NCI-H146 treated with DMSO at 0.1 percent for 48 hours (cell line): ENCODE results near the gene UNKL.
A peak's percentile ranks its signal among the peaks of the same experiment; 100 is the strongest.
"Not testable (repeated sequence)": the region's sequence is repeated elsewhere in the genome, so short reads cannot be mapped to it uniquely, and the experiment has no call there.

Experiments used
- DNase-seq: peaks from one replicate; lab custom pipeline; 2025; ENCODE audit not compliant: unreplicated experiment; lab: John Stamatoyannopoulos, UW

The UNKL gene

DNA sequence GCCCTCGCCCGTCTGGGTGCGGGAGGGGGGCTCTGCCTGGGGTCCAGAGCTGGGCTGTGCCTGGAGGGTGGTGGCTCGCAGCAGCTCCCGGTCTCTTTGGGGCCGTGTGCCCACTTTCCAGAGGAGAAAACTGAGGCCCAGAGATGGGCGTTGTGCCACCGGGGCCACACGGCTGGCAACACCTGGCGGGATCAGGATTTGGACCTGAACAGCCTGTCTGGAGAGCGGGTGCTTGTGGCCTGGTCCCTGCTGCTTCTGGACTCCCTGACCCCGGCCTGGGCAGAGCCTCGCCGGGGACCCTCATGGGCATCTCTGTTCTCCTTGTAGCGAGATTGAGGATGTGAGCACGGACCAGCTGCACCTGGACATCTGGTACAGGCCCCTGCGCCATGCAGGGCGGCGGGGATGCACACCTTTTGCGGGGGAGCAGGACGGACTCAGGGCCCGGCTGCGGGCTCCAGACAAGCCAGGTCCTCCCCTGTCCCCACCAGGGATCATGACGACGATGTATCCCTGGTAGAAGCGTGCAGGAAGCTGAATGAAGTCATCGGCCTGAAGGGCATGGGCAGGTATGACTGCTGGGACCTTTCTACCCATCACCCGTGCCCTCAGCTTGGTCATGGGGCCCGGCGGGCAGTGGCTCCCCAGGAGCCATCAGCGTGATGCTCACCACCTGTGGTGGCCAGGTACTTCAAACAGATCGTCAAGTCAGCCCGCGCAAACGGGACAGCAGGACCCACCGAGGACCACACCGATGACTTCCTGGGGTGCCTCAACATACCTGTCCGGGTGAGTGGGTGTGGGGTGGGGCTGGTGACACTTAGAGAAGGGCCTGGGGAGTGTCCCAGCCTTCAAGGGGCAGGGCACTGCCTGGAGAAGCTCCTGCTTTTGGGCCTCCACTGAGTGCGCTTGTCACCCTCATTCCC lies 72.7 kb downstream of the UNKL start:
- no peak for DNase-seq

DNA sequence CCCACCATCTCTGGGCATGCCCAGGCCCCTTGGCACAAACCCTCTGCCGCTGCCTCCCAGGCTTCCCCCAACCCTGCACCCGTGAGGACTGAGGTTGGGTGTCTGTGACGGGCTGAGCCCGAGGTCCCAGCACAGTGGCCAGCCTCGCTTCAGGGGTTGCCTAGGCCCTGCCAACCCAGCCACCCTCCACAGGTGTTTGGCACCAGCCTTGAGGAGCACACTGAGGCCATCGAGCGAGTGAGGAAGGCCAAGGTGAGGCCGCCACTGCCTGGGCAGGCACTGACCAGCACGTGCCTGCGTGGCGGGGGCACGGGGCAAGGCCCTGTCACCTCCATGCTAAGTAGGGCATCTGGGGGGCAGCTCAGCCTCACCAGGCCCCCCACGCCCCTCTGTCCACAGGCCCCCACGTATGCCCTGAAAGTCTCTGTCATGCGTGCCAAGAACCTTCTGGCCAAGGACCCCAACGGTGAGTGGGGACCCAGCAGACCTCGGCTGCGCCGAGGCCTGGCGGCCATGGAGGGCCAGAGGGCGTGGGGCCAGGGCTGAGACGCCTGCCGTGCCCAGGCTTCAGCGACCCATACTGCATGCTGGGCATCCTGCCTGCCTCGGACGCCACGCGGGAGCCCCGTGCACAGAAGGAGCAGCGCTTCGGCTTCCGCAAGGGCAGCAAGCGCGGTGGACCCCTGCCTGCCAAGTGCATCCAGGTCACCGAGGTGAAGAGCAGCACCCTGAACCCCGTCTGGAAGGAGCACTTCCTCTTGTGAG lies 73.6 kb downstream of the UNKL start:
- DNase-seq: no peak

DNA sequence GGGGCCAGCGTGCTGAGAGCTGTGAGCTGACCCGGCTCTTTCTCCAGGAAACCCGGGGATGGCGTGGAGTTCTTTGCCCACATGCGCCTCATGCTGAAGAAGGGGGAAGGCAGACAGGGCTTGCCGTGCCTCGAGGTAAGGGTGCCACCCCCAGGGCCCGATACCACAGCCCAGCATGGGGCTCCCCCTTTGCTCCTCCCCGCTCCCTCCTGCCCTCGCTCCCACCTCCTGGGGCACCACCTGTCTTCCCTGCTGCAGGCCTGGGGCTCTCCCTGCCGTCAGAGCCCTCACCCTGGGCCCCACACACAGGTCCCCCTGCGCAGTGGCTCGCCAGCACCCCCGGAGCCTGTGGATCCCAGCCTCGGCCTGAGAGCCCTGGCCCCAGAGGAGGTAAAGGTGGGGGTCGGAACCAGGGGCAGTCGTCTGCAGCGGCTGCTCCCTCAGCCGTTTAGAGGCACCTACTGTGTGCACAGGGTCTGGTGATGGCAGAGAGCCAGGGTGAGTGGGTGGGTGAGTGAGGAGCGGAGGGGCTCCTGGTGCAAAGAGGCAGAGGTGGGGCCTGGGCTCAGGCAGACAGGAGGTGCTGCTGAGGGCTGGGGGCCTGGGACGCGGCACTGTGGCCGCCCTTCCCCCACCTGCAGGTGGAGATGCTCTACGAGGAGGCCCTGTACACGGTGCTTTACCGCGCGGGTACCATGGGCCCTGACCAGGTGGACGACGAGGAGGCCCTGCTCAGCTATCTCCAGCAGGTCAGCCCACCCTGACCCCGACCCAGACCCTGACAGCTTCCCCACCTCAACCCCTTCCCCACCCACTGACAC lies 75.4 kb downstream of the UNKL start:
- DNase-seq: no peak

DNA sequence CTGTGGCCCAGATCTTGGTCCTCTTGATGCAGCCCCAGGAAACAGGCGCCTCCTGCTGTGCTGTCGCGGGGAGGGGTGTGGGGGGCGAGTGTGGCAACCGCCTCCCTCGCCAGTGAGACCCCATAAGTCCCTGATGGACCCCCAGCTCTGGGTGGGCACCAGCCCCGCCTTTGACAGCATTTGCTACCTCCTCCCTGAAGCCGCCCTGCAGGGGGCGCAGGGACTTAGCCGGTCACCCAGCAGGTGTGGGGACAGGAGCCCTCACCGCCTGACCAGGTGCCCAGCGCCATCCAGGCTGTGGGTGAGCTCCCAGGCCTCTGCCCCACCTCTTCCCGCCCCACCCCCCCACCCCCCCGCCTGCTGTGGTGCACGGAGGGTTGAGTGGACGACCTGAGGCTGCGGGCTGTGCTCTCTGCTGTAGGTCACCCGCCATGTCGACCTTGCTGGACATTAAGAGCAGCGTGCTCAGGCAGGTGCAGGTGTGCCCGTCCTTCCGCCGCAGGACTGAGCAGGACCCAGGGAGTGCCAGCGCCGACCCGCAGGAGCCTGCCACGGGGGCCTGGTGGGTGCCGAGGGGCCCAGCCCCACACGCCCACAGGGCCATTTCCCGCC lies 76.3 kb downstream of the UNKL start:
- DNase-seq: peak; percentile 32

DNA sequence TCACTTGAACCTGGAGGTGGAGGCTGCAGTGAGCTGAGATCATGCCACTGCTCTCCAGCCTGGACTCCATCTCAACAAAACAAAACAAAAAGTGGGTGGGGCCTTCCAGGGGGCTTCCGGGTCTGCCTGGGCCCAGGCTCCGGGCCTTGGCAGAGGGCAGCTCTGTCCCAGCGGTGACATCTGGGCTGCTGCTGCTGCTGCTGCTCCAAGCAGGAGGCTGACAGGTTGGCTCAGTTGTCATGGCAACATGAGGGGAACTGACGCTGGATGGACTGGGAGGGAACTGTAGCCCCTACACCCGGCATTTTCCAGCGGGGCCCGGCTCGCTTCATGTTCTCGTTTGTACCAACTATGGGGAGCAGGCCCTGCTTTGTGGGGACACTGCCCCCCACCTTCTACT lies 77.0 kb downstream of the UNKL start:
- no peak for DNase-seq

DNA sequence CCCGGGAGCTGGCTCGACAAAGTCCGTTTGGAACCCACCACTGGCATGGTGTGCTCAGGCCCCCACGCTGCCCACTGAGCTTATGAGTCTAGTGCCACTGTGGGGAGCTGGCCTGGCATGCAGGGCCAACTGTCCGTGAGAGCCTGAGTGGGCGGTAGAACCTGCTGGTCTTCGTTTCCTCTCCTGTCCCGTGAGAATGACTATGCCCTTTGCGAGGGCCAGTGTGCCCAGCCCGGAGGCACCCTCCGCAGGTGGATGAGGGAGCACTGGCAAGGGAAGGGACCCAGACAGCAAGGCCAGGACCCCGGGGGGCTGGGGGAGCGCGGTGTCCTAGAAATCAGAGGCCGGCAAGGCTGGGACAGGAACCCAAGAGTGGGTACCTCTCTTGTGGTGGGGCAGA lies 77.9 kb downstream of the UNKL start:
- DNase-seq: no peak

DNA sequence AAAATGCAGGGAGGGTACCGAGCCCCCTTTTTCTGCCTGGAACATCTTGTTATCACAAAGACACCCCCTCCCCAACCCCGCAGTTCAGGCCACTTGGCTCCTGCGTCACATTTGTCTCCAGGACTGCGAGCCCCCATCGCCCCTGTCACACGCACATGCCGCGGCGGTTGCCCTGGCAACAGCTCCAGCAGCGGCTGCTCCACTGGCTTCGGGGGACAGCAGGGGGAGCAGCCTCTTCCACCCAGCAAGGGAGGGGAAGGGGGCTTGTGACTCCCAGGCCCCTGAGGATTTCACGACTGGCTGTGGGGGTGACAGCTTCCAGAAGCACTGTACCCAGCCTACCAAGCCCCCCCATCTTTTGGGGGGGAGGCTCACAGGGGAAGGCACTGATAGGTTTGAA lies 78.5 kb downstream of the UNKL start:
- DNase-seq: no peak

DNA sequence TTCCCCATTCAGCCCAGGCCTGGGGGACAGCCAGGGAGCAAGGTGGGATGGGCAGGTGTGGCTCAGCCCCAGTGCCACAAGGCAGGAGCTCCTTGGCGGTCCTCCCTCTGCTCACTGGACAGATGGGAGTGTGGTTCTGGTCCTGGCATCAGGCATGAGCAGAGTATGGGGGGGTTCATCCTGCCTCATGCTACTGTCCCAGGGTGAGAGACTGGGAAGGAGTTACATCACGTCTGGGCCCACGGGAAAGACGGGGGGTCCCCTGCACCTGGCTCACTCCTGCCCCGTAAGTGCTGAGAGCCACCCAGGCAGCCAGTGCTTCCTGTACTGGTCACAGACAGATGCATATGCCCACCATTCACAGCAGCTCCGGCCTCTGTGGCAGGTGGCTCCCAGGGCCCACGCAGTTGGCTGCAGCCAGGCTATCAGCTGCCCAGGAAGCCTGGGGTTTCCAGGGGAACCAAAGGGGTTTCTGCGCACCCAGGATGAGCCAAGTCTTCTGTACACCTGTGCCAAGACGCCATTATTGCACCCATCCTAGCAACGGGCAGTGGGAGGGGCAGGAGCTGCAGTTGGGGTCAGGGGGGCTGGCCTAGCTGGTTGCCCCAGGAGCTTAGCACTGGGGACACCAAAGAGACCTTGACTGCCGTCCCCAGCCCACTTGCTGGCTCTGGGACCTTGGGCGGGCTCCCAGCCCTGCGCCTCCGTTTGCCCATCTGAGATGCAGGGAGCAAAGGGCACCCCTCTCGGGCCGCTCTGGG lies 79.1 kb downstream of the UNKL start:
- peak; percentile 12 for DNase-seq

DNA sequence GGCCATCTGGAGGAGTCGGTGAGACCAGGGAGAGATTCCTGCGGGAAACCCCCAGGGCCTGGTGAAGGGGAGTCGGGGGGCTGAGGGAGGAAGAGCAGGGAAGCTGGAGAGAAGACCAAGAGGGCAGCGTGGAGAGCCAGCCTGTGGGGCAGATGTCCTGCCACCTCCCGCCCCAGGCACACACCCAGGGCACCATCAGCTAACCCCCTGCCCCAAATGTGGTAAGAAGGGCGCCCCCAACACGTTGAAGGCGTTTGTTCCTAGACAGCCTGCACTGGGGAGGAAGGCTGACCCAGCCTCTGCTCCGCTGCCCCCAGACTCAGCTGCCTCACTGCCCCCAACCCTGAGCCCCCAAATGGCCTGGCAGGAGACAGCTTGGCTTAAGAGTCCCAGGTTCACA lies 79.8 kb downstream of the UNKL start:
- DNase-seq: no peak

DNA sequence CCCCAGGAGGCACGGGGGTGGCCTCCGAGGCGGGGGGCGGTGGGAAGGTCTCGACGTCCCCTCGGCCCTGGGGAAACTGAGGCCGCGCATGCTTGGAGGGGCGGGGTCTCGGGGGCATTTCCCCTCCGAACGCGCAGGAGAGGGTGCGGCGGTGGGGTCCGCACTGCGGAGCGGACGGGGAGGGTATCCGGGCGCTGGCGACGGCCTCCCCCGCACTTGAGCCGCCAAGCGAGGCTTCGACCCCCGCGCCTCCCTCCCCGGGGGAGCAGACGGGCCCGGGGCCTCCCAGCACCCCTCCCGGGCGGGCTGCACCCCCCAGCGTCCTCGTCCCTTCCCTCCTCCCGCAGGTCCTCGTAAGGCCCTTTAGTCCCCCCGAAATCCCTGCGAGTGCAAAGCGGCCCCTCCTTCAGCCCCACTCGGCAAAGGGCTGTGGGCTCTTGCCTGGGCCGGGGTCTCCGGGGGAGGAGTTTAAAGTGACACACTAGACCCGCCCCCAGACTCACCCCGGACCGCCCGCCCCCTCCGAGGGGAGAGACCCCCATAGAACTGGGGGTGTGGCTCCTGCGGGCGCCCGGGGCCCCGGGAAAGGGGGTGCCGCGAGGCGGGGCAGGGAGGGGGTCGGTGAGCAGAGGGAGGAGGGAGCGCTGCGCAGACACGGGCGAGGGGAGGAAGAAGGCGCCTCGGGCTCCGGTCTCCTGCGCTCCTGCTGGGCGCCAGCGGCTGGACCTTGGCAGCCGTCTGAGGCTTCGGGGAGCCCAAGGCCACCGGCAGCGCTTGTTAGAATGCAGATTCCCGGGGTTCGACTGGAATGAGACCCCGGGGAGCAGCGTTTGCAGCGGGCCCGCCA lies 80.4 kb downstream of the UNKL start:
- no peak for DNase-seq

DNA sequence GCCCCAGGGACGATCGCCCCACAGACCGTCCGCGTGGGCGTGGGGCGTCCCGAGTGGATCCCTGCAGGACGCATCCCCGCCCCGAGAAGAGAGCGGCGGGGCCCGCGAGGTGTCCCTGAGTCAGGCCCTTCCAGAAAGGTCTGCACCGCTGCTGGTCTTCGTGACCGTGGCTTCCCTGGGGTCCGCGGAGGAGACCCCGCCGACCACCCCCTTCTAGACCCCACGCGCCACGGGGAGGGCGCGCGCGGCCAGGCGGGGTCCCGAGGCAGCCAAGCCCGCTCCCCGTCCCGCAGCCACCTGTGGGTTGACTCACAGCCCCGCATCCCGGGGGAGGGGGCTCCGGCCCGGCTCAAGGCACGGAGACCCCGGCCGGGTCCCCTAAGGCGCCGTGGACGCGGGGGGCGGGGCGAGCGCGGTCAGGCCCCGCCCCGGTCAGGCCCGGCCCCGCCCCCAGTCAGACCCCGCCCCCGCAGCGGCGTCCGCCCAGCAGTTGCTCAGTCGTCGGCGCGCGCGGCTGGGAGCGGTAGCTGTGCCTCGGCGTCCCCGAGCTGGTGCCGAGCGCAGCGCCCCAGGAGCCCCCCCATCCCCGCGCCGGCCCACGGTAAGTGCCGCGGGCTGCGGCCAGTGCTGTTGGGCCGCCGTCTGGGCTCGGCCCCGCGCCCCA lies 81.2 kb downstream of the UNKL start, which contains the start of gene BAIAP3:
Gene BAIAP3 (plus strand): TSS at position 497 of the 664 bp plus-strand sequence. CDS start 4,905 bp downstream, outside the sequence.
- DNase-seq: no peak

DNA sequence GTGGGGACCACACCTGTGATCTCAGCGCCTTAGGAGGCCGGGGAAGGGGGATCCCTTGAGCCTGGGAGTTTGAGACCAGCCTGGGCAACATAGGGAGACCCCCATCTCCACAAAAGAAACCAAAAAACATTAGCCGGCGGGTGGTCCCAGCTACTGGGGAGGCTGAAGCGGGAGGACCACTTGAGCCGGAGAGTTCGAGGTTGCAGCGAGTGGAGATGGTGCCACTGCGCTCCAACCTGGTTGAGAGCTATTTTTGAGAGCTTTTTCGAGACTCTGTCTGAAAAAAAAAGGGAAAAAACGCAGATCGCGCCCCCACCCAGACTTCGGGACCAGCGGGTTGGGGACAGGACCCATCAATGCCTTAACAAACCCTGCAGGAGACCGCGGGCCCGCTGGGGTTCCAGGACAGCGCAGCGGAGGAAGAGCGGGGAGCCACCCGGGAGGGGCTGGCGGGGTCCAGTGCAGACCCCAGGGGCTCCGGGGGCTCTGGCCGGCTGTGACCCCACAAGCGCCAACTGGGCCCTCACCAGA lies 81.8 kb downstream of the UNKL start:
- no peak for DNase-seq

DNA sequence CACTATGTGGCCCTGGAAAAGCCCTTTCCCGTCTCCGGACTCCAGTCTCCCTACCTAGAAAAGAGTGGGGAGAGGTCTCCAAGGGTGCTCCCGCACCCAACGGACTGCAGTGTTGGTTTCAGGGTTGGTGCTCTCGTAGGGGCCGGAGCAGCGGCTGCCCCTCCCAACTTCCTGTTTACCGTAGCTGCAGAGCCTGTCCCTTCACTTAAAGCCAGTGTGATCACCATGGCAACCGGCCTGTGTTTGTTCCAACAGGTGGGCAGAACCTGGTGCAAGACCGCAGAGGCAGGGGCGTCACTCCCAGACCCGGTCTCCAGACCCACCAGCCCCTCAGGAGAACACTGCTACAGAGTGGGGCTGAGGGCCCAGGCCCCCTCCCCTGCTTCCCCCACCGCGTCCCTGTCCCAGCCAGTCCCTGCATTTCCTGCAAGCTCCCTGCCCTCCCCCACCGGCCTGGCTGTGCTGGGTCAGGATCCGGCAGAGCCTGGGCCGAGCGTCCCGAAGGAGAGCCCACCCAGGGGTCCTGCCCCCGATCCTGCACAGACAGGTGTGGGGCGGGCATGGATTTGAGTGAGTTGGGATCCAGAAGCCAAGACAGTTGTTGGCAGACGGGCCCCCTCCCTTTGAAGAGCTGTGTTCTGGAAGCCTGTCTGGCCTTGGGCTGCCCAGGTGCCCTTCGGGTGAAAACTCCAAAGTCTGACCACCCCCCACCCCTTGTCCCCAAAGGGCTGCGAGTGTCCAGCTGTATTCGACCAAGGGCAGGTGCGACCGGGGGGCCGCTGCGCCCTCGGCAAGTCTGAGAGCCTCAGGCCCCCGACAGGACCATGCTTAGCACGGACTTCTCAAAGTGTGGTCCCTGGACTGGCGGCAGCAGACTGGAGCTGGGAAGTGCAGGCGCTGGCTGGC lies 82.5 kb downstream of the UNKL start:
- DNase-seq: peak; percentile 82

DNA sequence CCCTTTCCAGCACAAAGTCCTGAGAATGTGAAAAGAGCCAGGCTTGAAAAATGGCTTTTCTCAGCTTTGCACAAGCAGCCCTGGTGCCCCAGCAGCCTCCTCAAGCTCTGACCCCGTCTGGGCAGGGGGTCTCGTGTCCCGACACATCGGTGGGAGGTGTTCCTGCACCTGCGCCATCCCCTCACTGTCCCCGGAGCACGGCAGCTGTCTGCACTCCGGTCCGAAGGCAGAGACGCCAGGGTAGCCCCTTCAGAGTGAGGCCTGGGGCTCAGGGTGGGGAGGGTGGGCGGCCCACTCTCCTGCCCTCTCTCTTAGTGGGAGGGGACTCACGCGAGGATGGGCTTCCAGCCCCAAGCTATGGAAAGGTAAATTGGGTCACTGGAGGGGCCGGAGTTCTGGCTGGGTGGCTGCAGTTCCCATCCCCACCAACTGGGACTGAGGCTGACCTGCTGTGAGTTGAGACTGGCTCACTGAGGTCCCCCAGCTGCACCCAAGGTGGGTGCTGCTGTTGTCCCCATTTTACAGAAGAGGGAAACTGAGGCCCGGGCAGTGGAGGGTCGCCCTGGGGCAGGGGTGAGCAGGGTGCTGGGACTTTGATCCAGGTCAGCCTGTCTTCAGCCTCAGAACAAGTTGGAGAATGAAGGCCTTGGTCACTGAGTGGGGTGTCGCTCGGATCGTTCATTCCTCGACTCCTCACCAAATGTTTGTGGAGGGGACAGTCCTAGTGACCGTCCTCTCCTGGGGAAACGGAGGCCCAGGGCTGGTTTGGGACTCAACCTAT lies 83.4 kb downstream of the UNKL start:
- no peak for DNase-seq

DNA sequence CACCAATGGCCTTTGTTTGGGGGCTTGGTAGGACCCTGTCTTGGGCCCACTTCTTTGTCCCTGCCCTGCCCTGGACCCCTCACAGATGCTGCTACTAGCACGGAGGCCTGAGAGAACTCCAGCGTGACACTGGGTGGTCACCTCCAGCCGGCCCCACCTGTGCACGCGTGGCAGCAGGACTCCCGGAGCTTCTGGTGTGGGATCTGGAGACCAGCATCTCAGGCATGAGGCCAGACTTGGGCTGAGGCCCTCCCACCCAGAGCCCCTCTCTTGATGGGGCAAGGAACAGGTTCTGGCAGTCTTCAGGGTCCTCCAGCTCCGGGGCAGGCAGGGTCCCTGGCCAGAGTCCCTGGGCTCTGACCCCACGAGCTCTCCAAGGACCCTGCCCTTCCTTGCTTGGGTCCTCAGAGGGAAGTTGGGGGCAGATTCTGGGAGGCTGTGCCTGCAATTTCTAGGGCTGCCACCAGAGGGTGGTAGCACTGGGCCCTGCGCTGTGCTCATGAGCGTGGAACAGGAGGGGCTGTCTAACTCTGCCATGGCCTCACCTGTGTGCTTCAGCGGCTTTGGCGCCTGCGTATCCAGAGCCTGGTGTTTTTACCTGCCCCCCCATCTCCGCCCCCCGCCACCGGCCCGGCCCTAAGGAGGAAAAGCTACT lies 84.1 kb downstream of the UNKL start:
- no peak for DNase-seq

DNA sequence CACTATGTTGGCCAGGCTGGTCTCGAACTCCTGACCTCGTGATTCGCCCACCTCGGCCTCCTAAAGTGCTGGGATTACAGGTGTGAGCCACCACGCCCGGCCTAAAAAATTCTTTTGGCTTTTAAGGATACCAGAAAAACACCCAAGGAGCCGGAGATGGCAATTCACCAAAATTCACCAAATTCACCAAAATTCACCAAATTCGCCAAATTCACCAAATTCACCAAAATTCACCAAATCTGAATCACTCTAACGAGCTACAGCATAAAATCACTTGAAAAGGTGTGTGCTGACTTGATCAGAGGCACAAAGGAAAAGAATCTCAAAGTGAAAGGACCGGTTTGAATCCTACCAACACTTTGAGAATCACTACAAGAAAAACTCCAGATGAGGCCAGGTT lies 85.5 kb downstream of the UNKL start:
- DNase-seq: not testable (repeated sequence)
